Gastroesophageal sphincter (tissue), 3 donors: ENCODE data around the gene USP11.

Experiments
- CTCF ChIP-seq, 4 experiments: fragments of 200-600 bp in 2 of 4; fragments of 450-650 bp in 2 of 4; sonication (generic) in 1 of 4; IDR thresholded peaks; one replicate each; pipeline ENCODE4 v1.5.1; 2017 to 2019; ENCODE audit warnings: antibody characterized with exemption in 4 of 4, mild to moderate bottlenecking in 2 of 4, moderate library complexity in 2 of 4
- POLR2A ChIP-seq, 2 donors: fragments of 450-650 bp; IDR thresholded peaks; one replicate each; pipeline ENCODE4 v1.6.1; 2017; ENCODE audit warnings: antibody characterized with exemption in 2 of 2, mild to moderate bottlenecking in 2 of 2, moderate library complexity in 1 of 2
- POLR2AphosphoS5 ChIP-seq: sonication (generic); formaldehyde crosslinking; IDR thresholded peaks from one replicate; pipeline ENCODE4 v1.6.1; 2017; ENCODE audit warnings: antibody characterized with exemption

DNA sequence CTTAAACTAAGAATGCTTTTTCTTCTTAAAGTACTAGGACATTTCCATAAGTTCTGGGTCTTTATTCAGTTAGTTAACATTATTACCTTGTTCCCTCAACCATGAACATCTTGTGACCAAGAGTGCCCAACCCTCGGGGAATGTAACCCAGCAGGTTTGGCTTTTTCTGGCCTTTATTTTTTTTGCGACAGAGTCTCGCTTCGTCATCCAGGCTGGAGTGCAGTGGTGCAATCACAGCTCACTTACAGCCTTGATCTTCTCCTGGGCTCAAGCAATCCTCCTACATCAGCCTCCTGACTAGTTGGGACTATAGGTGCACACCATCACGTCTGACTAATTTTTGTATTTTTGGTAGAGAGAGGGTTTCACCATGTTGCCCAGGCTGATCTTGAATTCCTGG, 65.1 kb downstream of the USP11 start:
- TF ChIP-seq POLR2A (IDR thresholded peaks at IDR 0.05), result no peak
- no peak for TF ChIP-seq CTCF (IDR thresholded peaks at IDR 0.05)
- no peak for TF ChIP-seq POLR2AphosphoS5
